Activated naive CD4-positive, alpha-beta T cell treated with anti-CD3 and anti-CD28 coated beads for 36 hours (primary cell): ENCODE results near the gene SLC16A9. TPM values are rescaled to one million over a fixed set of nuclear protein-coding genes. Genes with fewer than 3 reads are reported as not detected.
"Not testable (repeated sequence)": the region's sequence is repeated elsewhere in the genome, so short reads cannot be mapped to it uniquely, and the experiment has no call there.

ENCODE experiments used
- CTCF ChIA-PET: fragments of 350-600 bp; sonication (Branson Sonifier 250); formaldehyde crosslinking; loops from one replicate; lab custom pipeline; 2021; ENCODE audit warnings: antibody characterized with exemption; lab: Charles Lee
- DNase-seq: peaks from one replicate; pipeline ENCODE4 v3.0.0-alpha.2; 2020
- H3K27ac Mint-ChIP-seq: one replicate; pipeline ENCODE4 v1.8.0; 2021; ENCODE audit warnings: mild to moderate bottlenecking, mixed read lengths
- H3K27me3 Mint-ChIP-seq: one replicate; pipeline ENCODE4 v1.8.0; 2021; ENCODE audit warnings: low read depth, mixed read lengths
- H3K36me3 Mint-ChIP-seq: one replicate; pipeline ENCODE4 v1.8.0; 2021; ENCODE audit warnings: low read depth, mixed read lengths
- H3K4me1 Mint-ChIP-seq: one replicate; pipeline ENCODE4 v1.8.0; 2021; ENCODE audit warnings: low read depth, mixed read lengths
- H3K4me3 Mint-ChIP-seq: one replicate; pipeline ENCODE4 v1.8.0; 2021; ENCODE audit warnings: mild to moderate bottlenecking, moderate library complexity, mixed read lengths
- H3K9me3 Mint-ChIP-seq: one replicate; pipeline ENCODE4 v1.8.0; 2021; ENCODE audit warnings: mixed read lengths
- intact Hi-C: fragments of 100-400 bp; cut with micrococcal nuclease; formaldehyde crosslinking; loops from one replicate; pipeline ENCODE4 v1.15.1; 2023
- total RNA-seq, 2 experiments: library from RNA; stranded (reverse); gene quantifications; one replicate each; pipeline ENCODE4 v1.2.3, GENCODE V29; 2021

The SLC16A9 gene
- total RNA-seq, 2 experiments from 2014 or later, result 0.84 to 0.86 TPM

GRCh38 chr10:59663213-59663612 is 46.4 kb downstream of the SLC16A9 start:
- peaks cover 11% of the 10 kb centered on the region for H3K27me3 Mint-ChIP-seq

GRCh38 chr10:59657724-59658123 is 51.9 kb downstream of the SLC16A9 start:
- Mint-ChIP-seq H3K9me3 (peaks cover 3% of the 10 kb centered on the region), H3K27me3 (peaks cover 10% of the 10 kb centered on the region), H3K4me1 (peaks cover 5% of the 10 kb centered on the region), H3K4me3 (no peak overlapping the region), H3K27ac (no peak overlapping the region), H3K36me3 (peaks cover 2% of the 10 kb centered on the region)
- DNase-seq, result no peak
- intact Hi-C loops, result no loop called here
- CTCF ChIA-PET, result no interaction called here

More at GRCh38 chr10:59663213-59663612, 46.4 kb downstream of the SLC16A9 start:
- H3K4me1 Mint-ChIP-seq, H3K36me3 Mint-ChIP-seq, intact Hi-C loops, H3K4me3 Mint-ChIP-seq, H3K27ac Mint-ChIP-seq, DNase-seq, H3K9me3 Mint-ChIP-seq: not testable (repeated sequence)
- CTCF ChIA-PET, result interaction anchor here (0.7 to 1.3 kb wide), 2 partner anchors 37 to 66 kb away, joined by 3 read pairs; no protein-coding TSS in a partner anchor

GRCh38 chr10:59655309-59655708 is 54.3 kb downstream of the SLC16A9 start:
- no peak for DNase-seq
- intact Hi-C loops, result no loop called here
- H3K27me3 Mint-ChIP-seq, result peaks cover 9% of the 10 kb centered on the region
- H3K4me3 Mint-ChIP-seq, result no peak overlapping the region
- peaks cover 2% of the 10 kb centered on the region for H3K36me3 Mint-ChIP-seq
- H3K4me1 Mint-ChIP-seq, result peaks cover 5% of the 10 kb centered on the region
- CTCF ChIA-PET, result no interaction called here
- no peak overlapping the region for H3K27ac Mint-ChIP-seq
- no peaks in the 10 kb centered on the region for H3K9me3 Mint-ChIP-seq

GRCh38 chr10:59654007-59654406 is 55.6 kb downstream of the SLC16A9 start:
- DNase-seq, result no peak
- Mint-ChIP-seq H3K36me3 (no peaks in the 10 kb centered on the region), H3K4me3 (no peak overlapping the region), H3K9me3 (no peaks in the 10 kb centered on the region), H3K27me3 (peaks cover 2% of the 10 kb centered on the region), H3K4me1 (peaks cover 5% of the 10 kb centered on the region), H3K27ac (no peak overlapping the region)
- CTCF ChIA-PET, result no interaction called here
- intact Hi-C loops, result no loop called here

- no peak for DNase-seq
- H3K36me3 Mint-ChIP-seq, result no peaks in the 10 kb centered on the region
- no peaks in the 10 kb centered on the region for H3K27me3 Mint-ChIP-seq
- H3K9me3 Mint-ChIP-seq, result no peaks in the 10 kb centered on the region
- no peak overlapping the region for H3K27ac Mint-ChIP-seq
- H3K4me3 Mint-ChIP-seq, result no peak overlapping the region
- intact Hi-C loops, result no loop called here
- peaks cover 5% of the 10 kb centered on the region for H3K4me1 Mint-ChIP-seq
- CTCF ChIA-PET, result no interaction called here
These were observed 57.7 kb downstream of the SLC16A9 start for GRCh38 chr10:59651902-59652301.

- no peak overlapping the region for H3K4me3 Mint-ChIP-seq
- peaks cover 5% of the 10 kb centered on the region for H3K4me1 Mint-ChIP-seq
- H3K27ac Mint-ChIP-seq, result no peak overlapping the region
- H3K36me3 Mint-ChIP-seq, result no peaks in the 10 kb centered on the region
- intact Hi-C loops, result no loop called here
- H3K27me3 Mint-ChIP-seq, result no peaks in the 10 kb centered on the region
- DNase-seq, result no peak
- H3K9me3 Mint-ChIP-seq, result peaks cover 11% of the 10 kb centered on the region
- CTCF ChIA-PET, result no interaction called here
These were observed 59.9 kb downstream of the SLC16A9 start for GRCh38 chr10:59649606-59650346.

- Mint-ChIP-seq H3K36me3 (no peaks in the 10 kb centered on the region), H3K4me1 (no peaks in the 10 kb centered on the region), H3K27me3 (no peaks in the 10 kb centered on the region), H3K9me3 (peaks cover 16% of the 10 kb centered on the region), H3K4me3 (no peak overlapping the region), H3K27ac (no peak overlapping the region)
- no peak for DNase-seq
- intact Hi-C loops, result no loop called here
- CTCF ChIA-PET, result no interaction called here
These were observed 60.9 kb downstream of the SLC16A9 start for GRCh38 chr10:59648711-59649201.

GRCh38 chr10:59644841-59645240 is 64.8 kb downstream of the SLC16A9 start:
- Mint-ChIP-seq H3K9me3 (peaks cover 16% of the 10 kb centered on the region), H3K36me3 (no peaks in the 10 kb centered on the region), H3K27me3 (no peaks in the 10 kb centered on the region), H3K27ac (no peak overlapping the region), H3K4me3 (no peak overlapping the region), H3K4me1 (no peaks in the 10 kb centered on the region)
- intact Hi-C loops, result no loop called here
- CTCF ChIA-PET, result interaction anchor here (0.8 kb wide), 1 partner anchor 118 kb away, joined by 3 read pairs; no protein-coding TSS in a partner anchor
- DNase-seq, result no peak

- H3K27me3 Mint-ChIP-seq, DNase-seq, H3K4me1 Mint-ChIP-seq, H3K4me3 Mint-ChIP-seq, H3K27ac Mint-ChIP-seq, H3K36me3 Mint-ChIP-seq, intact Hi-C loops: not testable (repeated sequence)
- H3K9me3 Mint-ChIP-seq, result peaks cover 16% of the 10 kb centered on the region
- CTCF ChIA-PET, result interaction anchor here (1.2 kb wide), 1 partner anchor 12 kb away, joined by 3 read pairs; no protein-coding TSS in a partner anchor
These were observed 68.0 kb downstream of the SLC16A9 start for GRCh38 chr10:59641688-59642087.

- H3K9me3 Mint-ChIP-seq, result no peaks in the 10 kb centered on the region
These were observed 74.0 kb downstream of the SLC16A9 start for GRCh38 chr10:59635502-59636290.

GRCh38 chr10:59634102-59634501 is 75.5 kb downstream of the SLC16A9 start:
- intact Hi-C loops, result no loop called here
- H3K27me3 Mint-ChIP-seq, result peaks cover 3% of the 10 kb centered on the region
- no peak overlapping the region for H3K4me3 Mint-ChIP-seq
- H3K36me3 Mint-ChIP-seq, result no peaks in the 10 kb centered on the region
- H3K27ac Mint-ChIP-seq, result no peak overlapping the region
- no peak for DNase-seq
- no peaks in the 10 kb centered on the region for H3K9me3 Mint-ChIP-seq
- CTCF ChIA-PET, result interaction anchor here (1.5 to 1.9 kb wide), 2 partner anchors 8 to 9 kb away, joined by 6 to 7 read pairs; no protein-coding TSS in a partner anchor
- no peaks in the 10 kb centered on the region for H3K4me1 Mint-ChIP-seq

More at GRCh38 chr10:59635502-59636290, 74.0 kb downstream of the SLC16A9 start:
- CTCF ChIA-PET, result interaction anchor here (1.5 to 1.9 kb wide), 2 partner anchors 9 to 11 kb away, joined by 6 to 7 read pairs; no protein-coding TSS in a partner anchor
- Mint-ChIP-seq H3K27ac (no peak overlapping the region), H3K27me3 (peaks cover 3% of the 10 kb centered on the region), H3K4me3 (no peak overlapping the region), H3K36me3 (no peaks in the 10 kb centered on the region), H3K4me1 (no peaks in the 10 kb centered on the region)
- intact Hi-C loops, result no loop called here
- DNase-seq, result no peak

- Mint-ChIP-seq H3K4me3 (no peak overlapping the region), H3K4me1 (no peaks in the 10 kb centered on the region), H3K36me3 (no peaks in the 10 kb centered on the region), H3K9me3 (no peaks in the 10 kb centered on the region), H3K27ac (no peak overlapping the region), H3K27me3 (peaks cover 3% of the 10 kb centered on the region)
- intact Hi-C loops, result no loop called here
- DNase-seq, result no peak
- CTCF ChIA-PET, result interaction anchor here (0.6 to 0.9 kb wide), 2 partner anchors 34 to 93 kb away, joined by 3 read pairs; no protein-coding TSS in a partner anchor
These were observed 76.6 kb downstream of the SLC16A9 start for GRCh38 chr10:59633063-59633462.
